Epidermal melanocyte (primary cell): ENCODE results near the gene MGAT2.
A peak's percentile ranks its signal among the peaks of the same experiment; 100 is the strongest.
"Not testable (repeated sequence)": the region's sequence is repeated elsewhere in the genome, so short reads cannot be mapped to it uniquely, and the experiment has no call there.

Experiments used
- DNase-seq: peaks from one replicate; pipeline ENCODE4 v3.0.0; 2011; ENCODE audit warnings: low spot score; ENCODE audit not compliant: insufficient read length

MGAT2 gene

DNA sequence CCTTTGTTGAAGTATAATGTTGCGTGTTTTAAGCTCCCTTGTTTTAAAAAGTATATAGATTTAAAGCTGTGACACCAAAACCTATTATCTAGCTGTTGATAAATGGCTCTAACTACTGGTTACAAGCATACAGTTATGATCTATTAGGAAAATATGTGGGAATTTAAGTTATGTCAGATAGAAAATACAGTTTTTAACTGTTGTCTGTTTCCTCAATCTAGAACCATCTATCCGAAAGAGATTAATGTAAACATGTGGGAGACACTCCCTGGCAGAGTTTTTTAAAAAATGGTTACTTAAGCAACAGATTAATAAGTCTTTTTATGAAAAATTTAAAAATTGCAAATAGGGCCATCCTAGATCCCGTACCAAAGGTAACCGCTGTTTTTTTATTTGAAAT is 8.3 kb upstream of the MGAT2 start:
- DNase-seq, result no peak

DNA sequence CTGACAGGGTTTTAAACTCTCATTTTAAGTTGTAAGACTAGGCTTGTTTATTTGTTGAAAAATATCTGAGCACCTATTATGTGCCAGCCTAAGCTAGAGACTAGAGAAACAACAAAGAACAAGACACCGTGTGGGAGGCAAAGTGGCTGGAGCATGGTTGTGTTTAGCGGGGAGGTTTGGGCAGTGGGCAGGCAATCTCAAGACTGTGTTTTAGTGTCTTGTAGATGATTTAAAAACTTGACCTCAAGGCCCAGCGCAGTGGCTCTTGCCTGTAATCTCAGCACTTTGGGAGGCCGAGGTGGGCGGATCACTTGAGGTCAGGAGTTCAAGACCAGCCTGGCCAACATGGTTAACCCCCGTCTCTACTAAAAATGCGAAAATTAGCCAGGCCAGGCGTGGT is 7.9 kb upstream of the MGAT2 start:
- no peak for DNase-seq

GRCh38 chr14:49614196-49614595 is 6.4 kb upstream of the MGAT2 start:
- no peak for DNase-seq

DNA sequence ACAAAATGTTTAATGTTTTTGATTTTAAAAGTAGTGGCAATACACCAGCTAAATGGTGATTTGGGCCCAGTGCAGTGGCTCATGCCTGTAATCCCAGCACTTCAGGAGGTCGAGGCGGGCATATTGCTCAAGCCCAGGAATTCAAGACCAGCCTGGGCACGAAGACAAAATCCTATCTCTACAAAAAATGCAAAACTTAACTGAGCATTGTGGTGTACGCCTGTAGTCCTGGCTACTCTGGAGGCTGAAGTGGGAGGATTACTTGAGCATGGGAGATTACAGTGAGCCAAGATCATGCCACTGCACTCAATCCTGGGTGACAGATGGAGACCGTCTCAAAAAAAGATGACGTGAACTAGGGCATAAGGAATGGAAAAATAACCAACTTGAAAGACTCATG is 4.8 kb upstream of the MGAT2 start:
- DNase-seq, result no peak

DNA sequence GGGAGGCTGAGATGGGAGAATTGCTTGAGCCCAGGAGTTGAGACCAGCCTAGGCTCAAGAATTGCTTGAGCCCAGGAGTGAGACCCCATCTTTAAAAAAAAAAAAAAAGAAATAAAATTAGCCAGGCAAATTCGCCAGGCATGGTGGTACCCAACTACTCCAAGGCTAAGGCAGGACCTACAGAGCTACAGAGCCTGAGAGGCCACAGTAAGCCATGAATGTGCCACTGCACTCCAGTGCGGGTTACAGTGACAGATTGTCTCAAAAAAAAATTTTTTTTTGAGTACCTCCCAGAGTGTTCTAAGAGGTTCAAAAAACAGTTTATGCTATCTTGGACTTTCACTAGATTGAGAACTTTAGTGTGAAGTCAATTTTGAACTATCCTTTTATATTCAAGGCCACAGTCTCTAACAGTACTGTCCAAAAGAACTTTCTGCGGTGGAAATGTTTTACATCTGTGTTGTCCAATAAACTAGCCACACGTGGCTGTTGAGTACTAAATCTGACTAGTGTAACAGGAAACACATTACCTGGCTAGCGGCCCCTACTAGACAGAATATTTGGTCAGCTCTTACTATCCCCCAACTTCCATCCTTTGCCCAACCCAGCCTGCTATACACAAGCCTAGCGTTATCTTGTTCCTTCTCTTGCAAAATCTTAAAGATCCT is 2.6 kb upstream of the MGAT2 start:
- no peak for DNase-seq

GRCh38 chr14:49619273-49619672 is 1.3 kb upstream of the MGAT2 start:
- DNase-seq, result not testable (repeated sequence)

- DNase-seq, result no peak
These were observed 869 bp upstream of the MGAT2 start for GRCh38 chr14:49619730-49620129.

GRCh38 chr14:49621114-49621881 is 699 bp downstream of the MGAT2 start:
- no peak for DNase-seq

- DNase-seq, result no peak
These were observed 1.5 kb downstream of the MGAT2 start for GRCh38 chr14:49622022-49622607.

- no peak for DNase-seq
These were observed 2.8 kb downstream of the MGAT2 start for GRCh38 chr14:49623387-49623786.

GRCh38 chr14:49623941-49624839 is 3.6 kb downstream of the MGAT2 start:
- no peak for DNase-seq

GRCh38 chr14:49633640-49634546 is 13.3 kb downstream of the MGAT2 start:
- DNase-seq, result peak; percentile 75

DNA sequence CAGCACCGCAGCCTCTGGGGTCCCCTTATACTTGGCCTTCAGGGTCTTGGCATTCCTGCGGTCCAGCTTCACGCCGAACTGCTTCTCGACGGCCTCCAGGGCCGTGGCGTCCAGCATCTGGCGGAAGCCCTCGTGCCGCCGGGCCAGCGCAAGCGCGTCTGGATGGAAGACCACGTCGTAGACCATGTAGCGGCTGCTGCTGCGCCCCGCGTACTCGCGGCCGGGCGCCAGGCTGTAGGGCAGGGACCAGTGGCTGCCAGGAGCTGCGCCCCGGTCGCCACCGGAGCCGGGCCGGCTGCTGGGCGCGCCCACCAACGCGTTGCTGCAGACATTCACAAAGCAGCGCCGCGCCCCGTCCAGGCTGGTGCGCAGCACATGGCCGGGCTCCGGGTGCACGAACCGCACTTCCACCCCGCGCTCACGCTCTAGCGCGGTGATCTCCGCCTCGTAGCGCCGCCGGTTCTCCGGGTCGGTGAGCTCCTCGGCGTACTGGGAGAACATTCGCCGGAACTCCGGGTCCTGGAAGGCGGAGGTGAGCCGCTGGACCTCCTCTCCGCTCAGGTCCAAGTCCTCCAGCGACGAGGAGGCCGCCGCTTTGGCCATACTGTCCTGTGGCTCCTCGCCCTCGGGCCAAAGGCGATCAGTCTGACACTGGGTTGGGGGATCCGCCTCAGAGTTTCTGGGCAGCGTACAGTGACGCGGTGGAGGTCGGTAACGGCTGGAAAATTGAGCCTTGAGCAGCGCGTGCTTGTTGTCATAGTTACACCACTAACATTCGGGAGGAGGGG is 14.1 kb downstream of the MGAT2 start, which contains the start of gene DNAAF2:
TSS of gene DNAAF2 (minus strand) at position 698 of the 788 bp plus-strand sequence. CDS start at position 603, 95 bp downstream.
- peak; percentile 44 for DNase-seq

GRCh38 chr14:49636866-49637265 is 16.3 kb downstream of the MGAT2 start:
- DNase-seq, result no peak

DNA sequence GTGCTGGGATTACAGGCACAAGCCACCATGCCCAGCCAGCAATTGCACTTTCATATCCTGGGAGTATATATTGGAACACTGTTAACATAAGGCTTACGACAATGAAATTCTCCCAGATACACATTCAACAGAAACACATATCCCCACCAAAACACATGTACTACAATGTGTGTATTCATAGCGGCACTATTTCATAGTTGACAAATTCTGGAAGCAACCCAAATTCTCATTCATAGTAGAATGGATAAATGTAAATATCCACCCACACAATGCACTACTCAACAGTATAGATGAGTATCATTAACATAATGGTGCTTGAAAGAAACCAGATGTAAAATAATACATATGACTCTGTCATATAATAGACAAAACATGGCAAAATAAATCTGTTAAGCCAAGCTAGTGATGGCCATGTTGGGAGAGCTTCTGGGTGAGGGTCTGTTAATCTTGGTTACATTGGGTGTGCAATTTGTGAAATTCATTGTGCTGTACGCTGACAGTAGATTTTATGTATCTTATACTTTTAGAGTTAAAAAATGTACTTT is 17.0 kb downstream of the MGAT2 start:
- no peak for DNase-seq

DNA sequence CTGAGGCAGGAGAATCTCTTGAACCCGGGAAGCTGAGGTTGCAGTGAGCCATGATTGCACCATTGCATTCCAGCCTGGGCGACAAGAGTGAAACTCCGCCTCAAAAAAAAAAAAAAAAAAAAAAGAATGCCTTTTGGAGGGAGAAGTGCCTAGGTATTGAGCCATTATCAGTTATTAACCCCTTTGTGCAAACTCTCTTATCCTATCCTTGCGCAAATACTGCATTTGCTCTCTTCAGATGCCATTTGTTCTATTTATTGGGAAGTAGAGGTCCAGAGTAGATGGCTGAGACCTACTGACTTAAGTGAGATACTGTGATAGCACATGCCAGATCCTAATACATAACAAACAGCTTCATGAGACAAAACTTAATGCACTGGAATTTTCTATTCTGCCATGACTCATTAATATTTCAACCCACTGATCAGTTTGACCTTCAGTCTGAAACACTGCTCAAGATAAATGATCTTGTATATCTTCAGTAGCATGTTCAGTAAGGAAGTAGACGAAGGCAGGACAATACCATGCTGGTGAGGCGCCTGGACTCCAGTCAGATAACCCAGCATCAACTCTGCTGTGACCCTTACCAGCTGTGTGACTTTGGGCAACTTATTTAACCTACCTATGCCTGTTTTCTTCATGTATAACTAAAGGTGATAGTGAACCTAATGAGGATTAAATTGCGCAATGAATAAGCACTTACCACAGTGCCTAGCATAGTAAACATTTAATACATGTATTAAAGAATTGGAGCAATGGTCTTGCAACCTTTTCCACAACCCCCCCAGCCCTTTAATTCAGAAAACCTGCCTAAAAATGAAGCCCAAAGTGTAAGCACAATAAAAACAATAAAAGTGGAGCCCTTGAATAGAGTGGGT is 20.2 kb downstream of the MGAT2 start:
- no peak for DNase-seq

GRCh38 chr14:49641697-49642129 is 21.1 kb downstream of the MGAT2 start:
- DNase-seq, result no peak

DNA sequence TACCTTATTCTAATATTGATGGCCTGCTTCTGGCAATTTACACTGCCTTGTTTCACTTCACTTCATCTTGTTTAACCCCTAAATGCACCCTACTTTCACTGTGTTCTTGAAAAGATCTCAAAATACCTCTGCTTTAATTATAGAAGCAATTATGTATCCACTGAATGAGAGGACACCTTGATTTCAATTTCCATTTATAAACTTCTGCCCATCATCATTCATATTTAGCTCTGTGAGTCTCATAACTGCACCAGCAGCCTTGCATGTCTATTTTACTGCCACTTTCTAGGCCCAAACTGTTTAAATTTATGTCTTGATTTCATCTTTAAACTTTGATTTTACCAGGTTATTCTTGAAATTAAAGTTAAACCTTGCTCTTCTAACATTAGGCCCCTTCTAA is 21.6 kb downstream of the MGAT2 start:
- no peak for DNase-seq
